AG09319 (cell line): ENCODE data around the gene ALDH1L1.

Source experiments
- DNase-seq: peaks from one replicate; pipeline ENCODE4 v3.0.0-alpha.2; 2010; ENCODE audit warnings: low read depth; ENCODE audit errors: extremely low read depth
- TF ChIP-seq, protein P1 (sequence below): IDR thresholded peaks from 2 replicates; pipeline ENCODE4 v1.5.1; 2011; ENCODE audit warnings: low read depth, mild to moderate bottlenecking, inconsistent platforms, low read length, moderate library complexity

The ALDH1L1 gene

DNA sequence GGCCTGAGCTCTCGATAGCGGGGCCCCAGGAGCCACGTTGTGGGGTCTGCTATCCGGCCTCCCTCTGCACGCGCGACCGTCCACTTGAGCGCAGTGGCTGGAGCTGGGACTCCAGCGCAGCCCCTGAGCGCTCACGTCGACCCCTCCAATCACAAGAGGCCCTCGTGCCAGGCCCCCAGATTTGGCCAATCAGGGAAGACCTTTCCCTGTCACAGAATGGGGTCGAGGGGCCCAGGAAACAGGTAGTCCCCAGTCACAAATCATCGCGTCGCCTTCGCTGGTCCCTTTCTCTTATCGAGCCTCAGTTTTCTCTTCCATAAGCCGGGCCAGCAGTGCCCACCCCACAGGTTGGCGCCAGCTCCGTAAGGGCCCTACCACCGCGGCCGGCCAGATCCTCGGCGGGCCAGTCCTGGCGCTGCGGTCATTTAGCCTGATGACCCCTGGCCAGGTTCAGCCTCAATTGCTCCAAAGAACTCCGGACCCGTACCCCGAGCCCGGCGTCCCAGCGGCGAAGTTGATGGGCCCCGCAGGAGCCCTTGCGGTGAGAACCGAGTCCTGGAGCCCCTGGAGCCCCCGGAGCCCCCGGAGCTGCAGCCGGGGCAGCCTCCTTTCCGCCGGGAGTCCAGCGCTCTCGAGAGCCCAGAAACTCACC is 435 bp downstream of the ALDH1L1 start:
- TF ChIP-seq, protein P1, sequence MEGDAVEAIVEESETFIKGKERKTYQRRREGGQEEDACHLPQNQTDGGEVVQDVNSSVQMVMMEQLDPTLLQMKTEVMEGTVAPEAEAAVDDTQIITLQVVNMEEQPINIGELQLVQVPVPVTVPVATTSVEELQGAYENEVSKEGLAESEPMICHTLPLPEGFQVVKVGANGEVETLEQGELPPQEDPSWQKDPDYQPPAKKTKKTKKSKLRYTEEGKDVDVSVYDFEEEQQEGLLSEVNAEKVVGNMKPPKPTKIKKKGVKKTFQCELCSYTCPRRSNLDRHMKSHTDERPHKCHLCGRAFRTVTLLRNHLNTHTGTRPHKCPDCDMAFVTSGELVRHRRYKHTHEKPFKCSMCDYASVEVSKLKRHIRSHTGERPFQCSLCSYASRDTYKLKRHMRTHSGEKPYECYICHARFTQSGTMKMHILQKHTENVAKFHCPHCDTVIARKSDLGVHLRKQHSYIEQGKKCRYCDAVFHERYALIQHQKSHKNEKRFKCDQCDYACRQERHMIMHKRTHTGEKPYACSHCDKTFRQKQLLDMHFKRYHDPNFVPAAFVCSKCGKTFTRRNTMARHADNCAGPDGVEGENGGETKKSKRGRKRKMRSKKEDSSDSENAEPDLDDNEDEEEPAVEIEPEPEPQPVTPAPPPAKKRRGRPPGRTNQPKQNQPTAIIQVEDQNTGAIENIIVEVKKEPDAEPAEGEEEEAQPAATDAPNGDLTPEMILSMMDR: no peak
- no peak for DNase-seq

DNA sequence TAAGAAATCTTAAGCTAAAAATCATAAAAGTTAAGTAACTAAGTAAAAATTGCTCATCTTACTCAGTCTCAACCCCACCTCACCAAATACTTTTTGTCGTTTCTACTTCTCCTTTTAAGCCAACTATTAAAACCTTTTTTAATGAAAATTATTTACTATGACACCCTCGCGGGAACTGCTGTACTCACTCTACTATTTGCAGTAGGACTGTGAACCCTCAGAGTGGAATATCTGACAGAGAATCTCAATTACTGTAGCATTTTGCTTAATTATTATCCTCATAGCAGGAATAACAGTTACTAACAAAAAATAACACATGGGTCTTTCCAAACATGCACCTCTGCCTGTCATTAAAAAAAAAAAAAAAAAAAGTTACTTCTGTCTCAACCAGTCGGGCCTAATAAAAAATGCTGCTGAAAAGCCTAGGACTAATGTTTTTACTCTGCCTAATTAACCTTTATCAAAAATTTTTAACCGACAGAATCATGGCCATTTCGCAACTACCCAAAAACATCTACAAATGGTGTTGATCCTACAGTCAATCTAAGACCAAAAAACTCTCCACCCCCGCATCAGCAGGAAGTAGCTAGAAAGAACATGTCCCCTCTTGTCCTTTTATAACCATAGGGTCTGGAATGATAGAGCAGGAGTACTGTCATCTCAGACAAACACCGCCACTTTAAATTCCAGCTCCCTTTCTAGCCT is 10.2 kb downstream of the ALDH1L1 start:
- TF ChIP-seq, protein P1: no peak
- DNase-seq: no peak

DNA sequence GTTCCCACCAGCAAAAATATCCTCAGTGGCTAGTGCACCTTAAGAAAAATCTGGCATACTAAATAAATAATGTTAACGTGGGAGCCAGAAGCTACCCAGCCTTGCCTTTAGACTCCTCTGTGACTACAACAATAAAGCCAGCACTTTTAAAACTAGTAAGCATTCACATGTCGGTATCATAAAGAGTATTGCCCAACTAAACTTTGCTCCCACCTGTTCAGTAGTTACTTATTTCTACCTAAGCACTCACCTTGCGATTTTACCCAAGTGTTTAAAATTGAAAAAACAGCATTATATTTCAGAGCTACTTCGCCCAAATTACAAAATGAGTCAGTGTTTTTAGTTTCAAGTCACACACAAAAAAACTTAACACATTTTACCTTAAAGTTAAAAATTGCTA is 12.8 kb downstream of the ALDH1L1 start:
- TF ChIP-seq, protein P1: no peak
- no peak for DNase-seq

DNA sequence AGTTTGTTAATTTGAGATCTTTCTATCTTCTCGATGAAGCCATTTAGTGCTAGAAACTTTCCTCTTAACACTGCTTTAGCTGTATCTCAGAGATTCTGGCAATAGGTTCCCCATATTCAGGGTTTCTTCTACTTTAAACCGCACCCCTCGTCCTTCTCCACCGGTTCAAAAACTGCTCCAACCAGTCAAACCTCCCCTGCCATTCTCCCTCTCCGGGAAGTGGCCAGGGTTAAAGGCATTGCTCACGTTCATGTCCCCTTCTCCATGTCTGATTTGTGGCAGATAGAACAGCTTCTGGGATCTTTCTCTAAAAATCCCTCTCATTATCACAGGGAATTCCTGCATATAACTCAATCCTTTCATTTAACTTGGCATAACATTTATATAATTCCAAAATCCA is 14.4 kb downstream of the ALDH1L1 start:
- TF ChIP-seq, protein P1: no peak
- DNase-seq: no peak

DNA sequence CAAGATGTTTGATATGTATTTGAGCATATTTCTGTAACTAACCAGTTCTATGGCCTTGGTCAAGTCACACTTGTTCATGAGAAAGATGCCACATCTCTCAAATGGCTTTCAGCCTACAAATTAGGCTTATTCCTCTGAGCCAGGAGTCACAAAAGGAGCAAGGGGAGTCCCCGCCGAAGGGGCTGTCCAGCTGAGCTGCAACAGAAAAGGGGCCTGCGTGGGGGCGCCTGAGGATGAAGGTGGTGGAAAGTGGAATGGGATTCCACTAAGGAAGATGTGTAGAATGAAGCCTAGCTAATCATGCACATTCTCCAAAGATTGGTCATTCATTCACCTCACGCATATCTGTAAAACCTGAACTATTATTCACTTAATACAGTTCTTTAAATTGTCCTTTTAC is 19.1 kb downstream of the ALDH1L1 start:
- DNase-seq: no peak
- TF ChIP-seq, protein P1: no peak

DNA sequence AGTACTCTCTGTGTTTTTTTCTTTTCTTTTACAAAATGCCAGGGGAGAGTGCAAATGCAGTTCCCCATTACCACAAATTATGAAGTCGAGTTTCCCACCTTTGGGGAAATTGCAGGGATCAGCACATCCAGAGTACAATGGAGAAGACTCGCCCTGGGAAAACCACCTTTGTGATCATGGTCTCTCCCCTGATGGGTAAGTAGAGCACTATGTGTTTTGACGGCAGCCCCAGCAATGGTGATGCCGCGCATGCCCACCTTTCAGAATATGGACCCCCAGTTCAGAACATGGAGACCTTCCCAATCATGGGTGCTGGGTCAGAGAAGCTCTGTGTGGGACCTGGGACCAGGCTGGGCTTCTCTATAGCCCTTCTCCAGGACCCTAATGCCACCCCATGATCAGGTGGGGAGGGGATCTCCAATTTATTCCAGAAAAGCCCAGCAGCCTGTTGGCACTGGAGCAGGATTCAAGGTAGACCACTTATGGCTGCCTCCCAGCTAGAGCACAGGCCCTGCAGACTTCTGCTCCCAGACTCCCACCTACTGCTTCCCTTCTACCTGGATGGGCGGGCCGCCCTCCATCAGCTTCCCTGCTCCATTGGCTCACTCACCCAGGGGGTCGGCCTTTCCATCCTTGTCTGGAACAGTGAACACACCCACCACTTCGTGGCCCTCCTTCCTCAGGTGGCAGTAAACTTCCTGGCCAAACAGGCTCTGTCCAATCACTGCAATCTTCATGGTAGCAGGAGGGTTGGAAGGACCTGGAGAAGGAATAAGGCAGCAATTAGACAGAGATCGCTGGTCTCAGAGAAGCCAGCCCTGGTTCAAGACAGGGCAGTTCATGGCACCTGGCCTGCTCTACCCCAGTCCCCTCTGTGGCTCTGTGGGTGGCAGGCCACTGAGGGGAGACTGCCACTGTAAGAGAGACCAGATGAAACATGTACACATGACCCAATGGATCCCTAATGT is 19.9 kb downstream of the ALDH1L1 start:
- no peak for DNase-seq
- TF ChIP-seq, protein P1: no peak

DNA sequence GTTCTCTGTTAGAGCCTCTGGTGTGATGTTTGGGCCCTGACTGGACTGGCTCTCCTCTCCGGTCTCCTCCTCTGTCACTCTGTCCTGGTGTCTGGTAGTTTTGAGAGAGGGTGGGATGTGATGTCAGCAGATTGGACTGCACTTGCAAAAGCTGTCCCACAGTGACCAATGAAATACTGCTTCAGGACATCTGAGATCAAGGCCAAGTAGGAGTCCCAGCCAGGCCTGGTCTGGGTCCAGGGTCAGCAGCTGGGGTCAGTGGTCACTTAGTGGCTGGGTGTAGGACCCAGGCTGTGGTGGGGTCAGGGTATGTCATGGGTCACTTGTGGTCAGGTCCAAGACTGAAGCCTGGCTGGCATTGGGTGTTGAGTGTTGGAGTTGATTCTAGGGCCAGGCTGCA is 20.9 kb downstream of the ALDH1L1 start:
- TF ChIP-seq, protein P1: no peak
- no peak for DNase-seq
